ENCODE measurements around the gene EID2B.

EID2B gene, protein sequence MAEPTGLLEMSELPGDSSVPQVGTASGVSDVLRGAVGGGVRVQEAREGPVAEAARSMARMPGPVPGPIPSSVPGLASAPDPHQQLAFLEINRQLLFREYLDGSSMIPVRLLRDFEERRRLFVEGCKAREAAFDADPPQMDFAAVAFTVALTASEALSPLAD

GRCh38 chr19:39532233-39533002 lies at the start of gene EID2B:
Gene EID2B, minus strand, starts transcription at chr19:39532852. Its CDS starts 50 bp downstream, at chr19:39532802.
- Histone ChIP-seq H3K4me3 (ENCODE audit: low read depth in 1 of 2, low read length in 1 of 2) (peak within 1 kb of the TSS; percentile 68 to 80), H3K9me3 (no peaks in the 10 kb centered on the region), H3K27me3 (no peaks in the 10 kb centered on the region), H3K4me1 (ENCODE audit: control insufficient read depth in 1 of 2, insufficient read depth in 1 of 2, low read depth in 1 of 2, low read length in 1 of 2) (peaks cover 10 to 12% of the 10 kb centered on the region in 2 experiments), H3K27ac (peak within 1 kb of the TSS; percentile 64), H3K36me3 (no peaks in the 10 kb centered on the region)
- TF ChIP-seq, protein P1, sequence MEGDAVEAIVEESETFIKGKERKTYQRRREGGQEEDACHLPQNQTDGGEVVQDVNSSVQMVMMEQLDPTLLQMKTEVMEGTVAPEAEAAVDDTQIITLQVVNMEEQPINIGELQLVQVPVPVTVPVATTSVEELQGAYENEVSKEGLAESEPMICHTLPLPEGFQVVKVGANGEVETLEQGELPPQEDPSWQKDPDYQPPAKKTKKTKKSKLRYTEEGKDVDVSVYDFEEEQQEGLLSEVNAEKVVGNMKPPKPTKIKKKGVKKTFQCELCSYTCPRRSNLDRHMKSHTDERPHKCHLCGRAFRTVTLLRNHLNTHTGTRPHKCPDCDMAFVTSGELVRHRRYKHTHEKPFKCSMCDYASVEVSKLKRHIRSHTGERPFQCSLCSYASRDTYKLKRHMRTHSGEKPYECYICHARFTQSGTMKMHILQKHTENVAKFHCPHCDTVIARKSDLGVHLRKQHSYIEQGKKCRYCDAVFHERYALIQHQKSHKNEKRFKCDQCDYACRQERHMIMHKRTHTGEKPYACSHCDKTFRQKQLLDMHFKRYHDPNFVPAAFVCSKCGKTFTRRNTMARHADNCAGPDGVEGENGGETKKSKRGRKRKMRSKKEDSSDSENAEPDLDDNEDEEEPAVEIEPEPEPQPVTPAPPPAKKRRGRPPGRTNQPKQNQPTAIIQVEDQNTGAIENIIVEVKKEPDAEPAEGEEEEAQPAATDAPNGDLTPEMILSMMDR (IDR thresholded peaks at IDR 0.05), result peak; percentile 95

DNA sequence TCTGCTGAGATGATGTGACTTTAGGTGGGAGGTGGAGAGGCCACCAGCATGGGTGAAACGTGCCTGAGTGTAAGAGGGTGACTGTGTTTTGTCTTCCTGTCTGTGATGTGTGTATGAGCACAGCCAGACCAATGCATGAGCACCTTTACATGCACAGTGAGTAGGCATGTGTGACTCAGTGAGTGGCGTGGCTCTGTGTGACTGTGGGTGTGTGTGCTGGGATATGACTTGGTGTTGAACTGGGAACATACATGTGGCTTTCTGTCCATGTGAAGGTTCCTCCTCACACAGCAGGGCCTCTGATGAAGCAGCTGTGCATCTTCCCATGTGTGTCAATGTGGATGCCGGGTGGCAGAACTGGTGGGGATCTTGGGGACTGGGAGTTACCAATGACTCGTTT lies 49.8 kb upstream of the EID2B start:
- H3K4me1 ChIP-seq (ENCODE audit: control insufficient read depth in 1 of 2, insufficient read depth in 1 of 2, low read depth in 1 of 2, low read length in 1 of 2), result no peaks in the 10 kb centered on the region
- peaks cover 7% of the 10 kb centered on the region for H3K27me3 ChIP-seq
- H3K27ac ChIP-seq, result no peak overlapping the region
- no peaks in the 10 kb centered on the region for H3K36me3 ChIP-seq
- no peak overlapping the region for H3K4me3 ChIP-seq (ENCODE audit: low read depth in 1 of 2, low read length in 1 of 2)
- TF ChIP-seq, protein P1 (IDR thresholded peaks at IDR 0.05), result no peak
- H3K9me3 ChIP-seq, result no peaks in the 10 kb centered on the region

- Histone ChIP-seq H3K27ac (no peak overlapping the region), H3K4me1 (ENCODE audit: control insufficient read depth in 1 of 2, insufficient read depth in 1 of 2, low read depth in 1 of 2, low read length in 1 of 2) (no peaks in the 10 kb centered on the region), H3K9me3 (no peaks in the 10 kb centered on the region), H3K27me3 (peaks cover 65% of the 10 kb centered on the region), H3K4me3 (ENCODE audit: low read depth in 1 of 2, low read length in 1 of 2) (no peak overlapping the region), H3K36me3 (no peaks in the 10 kb centered on the region)
- TF ChIP-seq, protein P1 (IDR thresholded peaks at IDR 0.05), result no peak
These were observed 36.0 kb upstream of the EID2B start for GRCh38 chr19:39568604-39569003.

GRCh38 chr19:39566064-39566463 lies 33.4 kb upstream of the EID2B start:
- H3K27me3 ChIP-seq, result peaks cover 80% of the 10 kb centered on the region
- H3K9me3 ChIP-seq, result no peaks in the 10 kb centered on the region
- no peak overlapping the region for H3K4me3 ChIP-seq (ENCODE audit: low read depth in 1 of 2, low read length in 1 of 2)
- H3K36me3 ChIP-seq, result no peaks in the 10 kb centered on the region
- no peak overlapping the region for H3K27ac ChIP-seq
- H3K4me1 ChIP-seq (ENCODE audit: control insufficient read depth in 1 of 2, insufficient read depth in 1 of 2, low read depth in 1 of 2, low read length in 1 of 2), result no peaks in the 10 kb centered on the region
- TF ChIP-seq, protein P1 (IDR thresholded peaks at IDR 0.05), result no peak

GRCh38 chr19:39563408-39563807 lies 30.8 kb upstream of the EID2B start:
- Histone ChIP-seq H3K4me3 (ENCODE audit: low read depth in 1 of 2, low read length in 1 of 2) (no peak overlapping the region), H3K27me3 (peaks cover 70% of the 10 kb centered on the region), H3K36me3 (no peaks in the 10 kb centered on the region), H3K4me1 (ENCODE audit: control insufficient read depth in 1 of 2, insufficient read depth in 1 of 2, low read depth in 1 of 2, low read length in 1 of 2) (no peaks in the 10 kb centered on the region), H3K27ac (no peak overlapping the region), H3K9me3 (no peaks in the 10 kb centered on the region)
- TF ChIP-seq, protein P1 (IDR thresholded peaks at IDR 0.05), result no peak

Data from neutrophil (primary cell).